A549 (cell line): ENCODE measurements around the gene DOCK1.

Source experiments
- TF ChIP-seq, protein P1 (sequence below): fragments of >200 bp; sonication (Bioruptor Twin); formaldehyde crosslinking; IDR thresholded peaks from 3 replicates; pipeline ENCODE4 v1.5.1; 2016
- TF ChIP-seq, protein P2 (sequence below): fragments of 450-650 bp; IDR thresholded peaks from 2 replicates; pipeline ENCODE4 v1.6.1; 2014; ENCODE audit warnings: antibody characterized with exemption

DNA sequence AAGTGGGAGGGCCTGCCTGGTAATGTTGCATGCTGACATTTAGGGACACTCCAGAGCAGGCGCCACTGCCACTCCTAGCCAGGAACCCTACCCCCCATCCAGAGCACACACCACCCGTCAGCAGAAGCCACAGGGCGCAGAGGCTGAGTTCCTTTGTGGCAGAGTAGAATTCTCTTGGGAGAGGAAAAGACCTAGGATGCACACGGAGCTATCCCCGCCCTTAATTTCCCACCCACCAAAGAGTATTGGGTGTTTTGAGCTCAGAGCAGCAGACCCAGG lies 291.9 kb downstream of the DOCK1 start:
- TF ChIP-seq, protein P1, sequence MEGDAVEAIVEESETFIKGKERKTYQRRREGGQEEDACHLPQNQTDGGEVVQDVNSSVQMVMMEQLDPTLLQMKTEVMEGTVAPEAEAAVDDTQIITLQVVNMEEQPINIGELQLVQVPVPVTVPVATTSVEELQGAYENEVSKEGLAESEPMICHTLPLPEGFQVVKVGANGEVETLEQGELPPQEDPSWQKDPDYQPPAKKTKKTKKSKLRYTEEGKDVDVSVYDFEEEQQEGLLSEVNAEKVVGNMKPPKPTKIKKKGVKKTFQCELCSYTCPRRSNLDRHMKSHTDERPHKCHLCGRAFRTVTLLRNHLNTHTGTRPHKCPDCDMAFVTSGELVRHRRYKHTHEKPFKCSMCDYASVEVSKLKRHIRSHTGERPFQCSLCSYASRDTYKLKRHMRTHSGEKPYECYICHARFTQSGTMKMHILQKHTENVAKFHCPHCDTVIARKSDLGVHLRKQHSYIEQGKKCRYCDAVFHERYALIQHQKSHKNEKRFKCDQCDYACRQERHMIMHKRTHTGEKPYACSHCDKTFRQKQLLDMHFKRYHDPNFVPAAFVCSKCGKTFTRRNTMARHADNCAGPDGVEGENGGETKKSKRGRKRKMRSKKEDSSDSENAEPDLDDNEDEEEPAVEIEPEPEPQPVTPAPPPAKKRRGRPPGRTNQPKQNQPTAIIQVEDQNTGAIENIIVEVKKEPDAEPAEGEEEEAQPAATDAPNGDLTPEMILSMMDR, result no peak
- TF ChIP-seq, protein P2, sequence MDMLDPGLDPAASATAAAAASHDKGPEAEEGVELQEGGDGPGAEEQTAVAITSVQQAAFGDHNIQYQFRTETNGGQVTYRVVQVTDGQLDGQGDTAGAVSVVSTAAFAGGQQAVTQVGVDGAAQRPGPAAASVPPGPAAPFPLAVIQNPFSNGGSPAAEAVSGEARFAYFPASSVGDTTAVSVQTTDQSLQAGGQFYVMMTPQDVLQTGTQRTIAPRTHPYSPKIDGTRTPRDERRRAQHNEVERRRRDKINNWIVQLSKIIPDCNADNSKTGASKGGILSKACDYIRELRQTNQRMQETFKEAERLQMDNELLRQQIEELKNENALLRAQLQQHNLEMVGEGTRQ, result no peak
